Activated naive CD4-positive, alpha-beta T cell treated with Interleukin-2 at 50 U/mL for 16 hours (primary cell): ENCODE measurements around the gene NLGN1.
"Not testable (repeated sequence)": the region's sequence is repeated elsewhere in the genome, so short reads cannot be mapped to it uniquely, and the experiment has no call there.

Source experiments
- DNase-seq: peaks from one replicate; pipeline ENCODE4 v3.0.0-alpha.2; 2020

NLGN1 gene

GRCh38 chr3:173397161-173398110 lies at the start of gene NLGN1:
NLGN1 (plus strand) TSS chr3:173397744.
- DNase-seq: no peak

GRCh38 chr3:173351886-173352285 lies 45.7 kb upstream of the NLGN1 start:
- no peak for DNase-seq

GRCh38 chr3:173353137-173353536 lies 44.4 kb upstream of the NLGN1 start:
- DNase-seq: not testable (repeated sequence)

- DNase-seq: no peak
Measured at GRCh38 chr3:173354124-173354523, 43.4 kb upstream of the NLGN1 start.

GRCh38 chr3:173371848-173372487 lies 25.6 kb upstream of the NLGN1 start:
- DNase-seq: no peak

- no peak for DNase-seq
Measured at GRCh38 chr3:173380681-173381080, 16.9 kb upstream of the NLGN1 start.

- DNase-seq: not testable (repeated sequence)
Measured at GRCh38 chr3:173381936-173382335, 15.6 kb upstream of the NLGN1 start.

- no peak for DNase-seq
Measured at GRCh38 chr3:173395073-173395411, 2.5 kb upstream of the NLGN1 start.

- DNase-seq: peak; percentile 7
Measured at GRCh38 chr3:173395412-173396181, 1.9 kb upstream of the NLGN1 start.

GRCh38 chr3:173396191-173397041 lies 1.1 kb upstream of the NLGN1 start:
- DNase-seq: no peak

- no peak for DNase-seq
Measured at GRCh38 chr3:173398111-173398479, 551 bp downstream of the NLGN1 start.

- DNase-seq: no peak
Measured at GRCh38 chr3:173399044-173399443, 1.5 kb downstream of the NLGN1 start.

GRCh38 chr3:173401369-173401768 lies 3.8 kb downstream of the NLGN1 start:
- no peak for DNase-seq

GRCh38 chr3:173402656-173403055 lies 5.1 kb downstream of the NLGN1 start:
- DNase-seq: no peak

- DNase-seq: no peak
Measured at GRCh38 chr3:173403376-173403775, 5.8 kb downstream of the NLGN1 start.

- DNase-seq: no peak
Measured at GRCh38 chr3:173404156-173404555, 6.6 kb downstream of the NLGN1 start.

- no peak for DNase-seq
Measured at GRCh38 chr3:173410436-173410835, 12.9 kb downstream of the NLGN1 start.

GRCh38 chr3:173410849-173411248 lies 13.3 kb downstream of the NLGN1 start:
- no peak for DNase-seq

- no peak for DNase-seq
Measured at GRCh38 chr3:173411375-173411973, 13.9 kb downstream of the NLGN1 start.

GRCh38 chr3:173416070-173416469 lies 18.5 kb downstream of the NLGN1 start:
- DNase-seq: no peak

- no peak for DNase-seq
Measured at GRCh38 chr3:173429076-173429475, 31.5 kb downstream of the NLGN1 start.

- no peak for DNase-seq
Measured at GRCh38 chr3:173429527-173429926, 32.0 kb downstream of the NLGN1 start.
